ENCODE data around the gene HMOX2. TPM values are rescaled to one million over a fixed set of nuclear protein-coding genes. Genes with fewer than 3 reads are reported as not detected.

HMOX2 gene
- total and polyA plus RNA-seq, 11 donors: 60.6 to 250 (median 117) TPM

- Histone ChIP-seq H3K4me1 (no peaks in the 10 kb centered on the region), H3K27me3 (no peaks in the 10 kb centered on the region), H3K36me3 (no peaks in the 10 kb centered on the region), H3K4me3 (no peak overlapping the region), H3K27ac (no peak overlapping the region), H3K9me3 (no peaks in the 10 kb centered on the region)
- intact Hi-C loops (cut with DNase I): no loop called here
- DNase-seq (no peak), ATAC-seq (no peak)
- TF ChIP-seq POLR2A (IDR thresholded peaks at IDR 0.05): no peak
- TF ChIP-seq CTCF (IDR thresholded peaks at IDR 0.05): no peak
- 85 to 89% (median 86%) methylated on average over 9 to 14 of the region's 14 CpGs for whole genome bisulfite sequencing, 4 donors
These were observed 80.4 kb downstream of the HMOX2 start for GRCh38 chr16:4556580-4556979.

GRCh38 chr16:4557973-4558372, 81.8 kb downstream of the HMOX2 start:
- intact Hi-C loops (cut with DNase I): no loop called here
- no peak for ATAC-seq
- TF ChIP-seq CTCF (IDR thresholded peaks at IDR 0.05) (no peak), POLR2A (IDR thresholded peaks at IDR 0.05) (no peak)
- no peak overlapping the region for H3K27ac ChIP-seq
- 70 to 88% (median 83%) methylated on average over 10 of the region's 10 CpGs for WGBS, 4 donors
- no peaks in the 10 kb centered on the region for H3K36me3 ChIP-seq
- H3K27me3 ChIP-seq: no peaks in the 10 kb centered on the region
- DNase-seq: no peak
- no peaks in the 10 kb centered on the region for H3K9me3 ChIP-seq
- H3K4me1 ChIP-seq: no peaks in the 10 kb centered on the region
- no peak overlapping the region for H3K4me3 ChIP-seq

Other genes starting within 250 kb of the HMOX2 start
- gene SRL, start 234.3 kb upstream of the HMOX2 start, total RNA-seq: 100 to 1,000 TPM; 372 to 760 (median 534) TPM
- gene SRL, start 234.3 kb upstream of the HMOX2 start, polyA plus RNA-seq: 100 to 1,000 TPM; 218 to 394 TPM
- gene TFAP4, start 203.4 kb upstream of the HMOX2 start, total RNA-seq: 1 to 10 TPM; 1.7 to 5.5 (median 3.3) TPM
- gene TFAP4, start 203.4 kb upstream of the HMOX2 start, polyA plus RNA-seq: 1 to 10 TPM; 2.5 to 3.1 TPM
- 10 to 100 TPM in 7 of 9 donors, 1 to 10 TPM in 2; 7.6 to 23.4 (median 12.7) TPM for gene GLIS2, start 160.3 kb upstream of the HMOX2 start, total RNA-seq
- 10 to 100 TPM in 1 of 2 donors, 1 to 10 TPM in 1; 7.7 to 14.2 TPM for gene GLIS2, start 160.3 kb upstream of the HMOX2 start, polyA plus RNA-seq
- 10 to 100 TPM; 32.7 to 96.9 (median 60.9) TPM for gene PAM16, start 125.1 kb upstream of the HMOX2 start, total RNA-seq
- gene PAM16, start 125.1 kb upstream of the HMOX2 start, polyA plus RNA-seq: 100 to 1,000 TPM; 109 to 210 TPM
- 10 to 100 TPM in 3 of 9 donors, 1 to 10 TPM in 6; 3.8 to 20.0 (median 6.2) TPM for gene VASN, start 104.5 kb upstream of the HMOX2 start, total RNA-seq
- gene VASN, start 104.5 kb upstream of the HMOX2 start, polyA plus RNA-seq: 10 to 100 TPM in 1 of 2 donors, 1 to 10 TPM in 1; 6.1 to 14.9 TPM
- 10 to 100 TPM in 5 of 9 donors, 1 to 10 TPM in 4; 7.2 to 39.7 (median 10.1) TPM for gene CORO7, start 59.8 kb upstream of the HMOX2 start, total RNA-seq
- gene CORO7, start 59.8 kb upstream of the HMOX2 start, polyA plus RNA-seq: 10 to 100 TPM in 1 of 2 donors, 1 to 10 TPM in 1; 9.7 to 12.8 TPM
- 10 to 100 TPM; 47.5 to 88.4 (median 59.7) TPM for gene DNAJA3, start 50.5 kb upstream of the HMOX2 start, total RNA-seq
- 10 to 100 TPM; 47.4 to 81.8 TPM for gene DNAJA3, start 50.5 kb upstream of the HMOX2 start, polyA plus RNA-seq
- 10 to 100 TPM; 12.0 to 47.5 (median 23.4) TPM for gene NMRAL1, start 1.8 kb upstream of the HMOX2 start, total RNA-seq
- gene NMRAL1, start 1.8 kb upstream of the HMOX2 start, polyA plus RNA-seq: 10 to 100 TPM; 25.4 to 28.0 TPM
- gene CDIP1, start 62.4 kb downstream of the HMOX2 start, total RNA-seq: 10 to 100 TPM; 44.6 to 51.1 (median 46.4) TPM
- 10 to 100 TPM; 33.3 to 44.6 TPM for gene CDIP1, start 62.4 kb downstream of the HMOX2 start, polyA plus RNA-seq
- under 1 TPM in 7 of 9 donors, not detected in 2; 0.05 to 0.19 (median 0.15) TPM for gene C16orf96, start 79.9 kb downstream of the HMOX2 start, total RNA-seq
- gene C16orf96, start 79.9 kb downstream of the HMOX2 start, polyA plus RNA-seq: under 1 TPM; 0.01 to 0.04 TPM
- gene UBALD1, start 138.5 kb downstream of the HMOX2 start, total RNA-seq: 10 to 100 TPM in 8 of 9 donors, 1 to 10 TPM in 1; 9.1 to 38.9 (median 18.7) TPM
- 10 to 100 TPM; 23.7 to 33.9 TPM for gene UBALD1, start 138.5 kb downstream of the HMOX2 start, polyA plus RNA-seq
- gene MGRN1, start 148.4 kb downstream of the HMOX2 start, total RNA-seq: 10 to 100 TPM; 28.5 to 75.0 (median 42.0) TPM
- 10 to 100 TPM; 17.9 to 36.9 TPM for gene MGRN1, start 148.4 kb downstream of the HMOX2 start, polyA plus RNA-seq
- gene NUDT16L1, start 217.2 kb downstream of the HMOX2 start, total RNA-seq: 10 to 100 TPM; 33.1 to 65.2 (median 46.4) TPM
- gene NUDT16L1, start 217.2 kb downstream of the HMOX2 start, polyA plus RNA-seq: 10 to 100 TPM; 47.5 to 51.0 TPM

Measured in heart left ventricle (tissue), 16 donors.